Liver (tissue), 3 donors: ENCODE data around the gene TPX2.
A peak's percentile ranks its signal among the peaks of the same experiment; 100 is the strongest.

Source experiments
- CTCF ChIP-seq: fragments of 150-350 bp; IDR thresholded peaks from 2 replicates; pipeline ENCODE4 v1.5.1; 2017; ENCODE audit warnings: improper control_type of control experiment, low read depth, low read length; ENCODE audit not compliant: missing input control
- JUND ChIP-seq, 2 donors: IDR thresholded peaks; 2 replicates each; pipeline ENCODE4 v1.6.1; 2016; ENCODE audit warnings: antibody characterized with exemption in 2 of 2
- donor health status: healthy.
- donor health status: healthy.

- TF ChIP-seq CTCF (no peak), JUND (IDR thresholded peaks at IDR 0.05) (peak in 1 of 2 donors; percentile 17)
Measured at GRCh38 chr20:31712564-31713311, 26.4 kb upstream of the TPX2 start.
